ENCODE measurements around the gene SNX13. TPM values are rescaled to one million over a fixed set of nuclear protein-coding genes. Genes with fewer than 3 reads are reported as not detected.

SNX13 gene, protein sequence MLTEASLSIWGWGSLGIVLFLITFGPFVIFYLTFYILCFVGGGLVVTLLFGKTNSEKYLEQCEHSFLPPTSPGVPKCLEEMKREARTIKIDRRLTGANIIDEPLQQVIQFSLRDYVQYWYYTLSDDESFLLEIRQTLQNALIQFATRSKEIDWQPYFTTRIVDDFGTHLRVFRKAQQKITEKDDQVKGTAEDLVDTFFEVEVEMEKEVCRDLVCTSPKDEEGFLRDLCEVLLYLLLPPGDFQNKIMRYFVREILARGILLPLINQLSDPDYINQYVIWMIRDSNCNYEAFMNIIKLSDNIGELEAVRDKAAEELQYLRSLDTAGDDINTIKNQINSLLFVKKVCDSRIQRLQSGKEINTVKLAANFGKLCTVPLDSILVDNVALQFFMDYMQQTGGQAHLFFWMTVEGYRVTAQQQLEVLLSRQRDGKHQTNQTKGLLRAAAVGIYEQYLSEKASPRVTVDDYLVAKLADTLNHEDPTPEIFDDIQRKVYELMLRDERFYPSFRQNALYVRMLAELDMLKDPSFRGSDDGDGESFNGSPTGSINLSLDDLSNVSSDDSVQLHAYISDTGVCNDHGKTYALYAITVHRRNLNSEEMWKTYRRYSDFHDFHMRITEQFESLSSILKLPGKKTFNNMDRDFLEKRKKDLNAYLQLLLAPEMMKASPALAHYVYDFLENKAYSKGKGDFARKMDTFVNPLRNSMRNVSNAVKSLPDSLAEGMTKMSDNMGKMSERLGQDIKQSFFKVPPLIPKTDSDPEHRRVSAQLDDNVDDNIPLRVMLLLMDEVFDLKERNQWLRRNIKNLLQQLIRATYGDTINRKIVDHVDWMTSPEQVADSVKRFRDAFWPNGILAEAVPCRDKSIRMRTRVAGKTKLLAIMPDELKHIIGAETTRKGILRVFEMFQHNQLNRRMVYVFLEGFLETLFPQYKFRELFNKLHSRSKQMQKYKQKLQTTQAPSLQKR
- polyA plus RNA-seq (2013): 29.8 and 31.6 TPM in 2 replicates

GRCh38 chr7:17940302-17940883 lies at the start of gene SNX13:
Gene SNX13, minus strand, starts transcription at chr7:17940494. Its CDS starts 199 bp downstream, at chr7:17940295.
- peaks cover 13% of the 10 kb centered on the region for H3K79me1 ChIP-seq (ENCODE audit: low read length)
- peak within 1 kb of the TSS; percentile 97 for H3K4me2 ChIP-seq (ENCODE audit: low read length)
- peak within 1 kb of the TSS; percentile 95 for H2AFZ ChIP-seq (ENCODE audit: insufficient read depth, low read length, poor library complexity)
- H4K12ac ChIP-seq (ENCODE audit: low read depth, low read length): peak within 1 kb of the TSS; percentile 88
- peak within 1 kb of the TSS; percentile 97 for H3K14ac ChIP-seq (ENCODE audit: low read length)
- H3K23ac ChIP-seq (ENCODE audit: low read length): no peak within 1 kb of the TSS
- H4K8ac ChIP-seq (ENCODE audit: low read depth, low read length): peak within 1 kb of the TSS; percentile 96
- H3K4me3 ChIP-seq (ENCODE audit: low read depth, low read length): peak within 1 kb of the TSS; percentile 93
- peak within 1 kb of the TSS; percentile 67 for H2BK12ac ChIP-seq (ENCODE audit: low read length)
- peaks cover 9% of the 10 kb centered on the region for H3K79me2 ChIP-seq (ENCODE audit: control insufficient read depth, insufficient read depth, low read length, poor library complexity)
- H3K4me1 ChIP-seq (ENCODE audit: control insufficient read depth in 1 of 2, insufficient read depth in 2 of 2, low read length in 2 of 2): peaks cover 0 to 2% of the 10 kb centered on the region in 2 experiments
- DNase-seq: peak; percentile 93 to 96
- H3K27ac ChIP-seq (ENCODE audit: low read depth, low read length): peak within 1 kb of the TSS; percentile 92
- no peaks in the 10 kb centered on the region for H3K36me3 ChIP-seq (ENCODE audit: control insufficient read depth in 1 of 2, insufficient read depth in 2 of 2, low read length in 2 of 2)
- H2BK120ac ChIP-seq (ENCODE audit: insufficient read depth, low read length, poor library complexity): peak within 1 kb of the TSS; percentile 85
- peak within 1 kb of the TSS; percentile 92 for H4K91ac ChIP-seq (ENCODE audit: low read depth, low read length)
- no peaks in the 10 kb centered on the region for H3K27me3 ChIP-seq (ENCODE audit: insufficient read depth, low read length)
- peak within 1 kb of the TSS; percentile 94 for H3K9ac ChIP-seq (ENCODE audit: low read length)
- H2AK5ac ChIP-seq (ENCODE audit: low read length): peak within 1 kb of the TSS; percentile 89
- no CpG with 5 or more reads among the region's 66 CpGs for WGBS (ENCODE audit: extremely low coverage, insufficient coverage, insufficient read length)
- H3K18ac ChIP-seq (ENCODE audit: low read length): peak within 1 kb of the TSS; percentile 97
- H3K9me3 ChIP-seq (ENCODE audit: insufficient read depth, low read depth, low read length): no peaks in the 10 kb centered on the region
- peak within 1 kb of the TSS; percentile 95 for H2BK5ac ChIP-seq (ENCODE audit: low read depth, low read length, poor library complexity)
- peak within 1 kb of the TSS; percentile 95 for H3K4ac ChIP-seq (ENCODE audit: low read depth, low read length)

- H4K91ac ChIP-seq (ENCODE audit: low read depth, low read length): no peak overlapping the region
- no peak overlapping the region for H3K18ac ChIP-seq (ENCODE audit: low read length)
- H3K27ac ChIP-seq (ENCODE audit: low read depth, low read length): no peak overlapping the region
- no CpG with 5 or more reads among the region's 5 CpGs for WGBS (ENCODE audit: extremely low coverage, insufficient coverage, insufficient read length)
- no peak overlapping the region for H4K8ac ChIP-seq (ENCODE audit: low read depth, low read length)
- no peaks in the 10 kb centered on the region for H3K27me3 ChIP-seq (ENCODE audit: insufficient read depth, low read length)
- peak; percentile 34 to 77 for DNase-seq
- H3K79me2 ChIP-seq (ENCODE audit: control insufficient read depth, insufficient read depth, low read length, poor library complexity): no peaks in the 10 kb centered on the region
- H3K9ac ChIP-seq (ENCODE audit: low read length): no peak overlapping the region
- H4K12ac ChIP-seq (ENCODE audit: low read depth, low read length): no peak overlapping the region
- H3K14ac ChIP-seq (ENCODE audit: low read length): no peak overlapping the region
- no peak overlapping the region for H2AFZ ChIP-seq (ENCODE audit: insufficient read depth, low read length, poor library complexity)
- no peak overlapping the region for H2BK12ac ChIP-seq (ENCODE audit: low read length)
- H3K36me3 ChIP-seq (ENCODE audit: control insufficient read depth in 1 of 2, insufficient read depth in 2 of 2, low read length in 2 of 2): no peaks in the 10 kb centered on the region
- H3K4ac ChIP-seq (ENCODE audit: low read depth, low read length): no peak overlapping the region
- H3K4me2 ChIP-seq (ENCODE audit: low read length): no peak overlapping the region
- no peak overlapping the region for H2AK5ac ChIP-seq (ENCODE audit: low read length)
- H3K9me3 ChIP-seq (ENCODE audit: insufficient read depth, low read depth, low read length): peaks cover 2% of the 10 kb centered on the region
- H3K23ac ChIP-seq (ENCODE audit: low read length): no peak overlapping the region
- no peak overlapping the region for H2BK5ac ChIP-seq (ENCODE audit: low read depth, low read length, poor library complexity)
- no peaks in the 10 kb centered on the region for H3K79me1 ChIP-seq (ENCODE audit: low read length)
- H2BK120ac ChIP-seq (ENCODE audit: insufficient read depth, low read length, poor library complexity): no peak overlapping the region
- peaks cover 0 to 3% of the 10 kb centered on the region in 2 experiments for H3K4me1 ChIP-seq (ENCODE audit: control insufficient read depth in 1 of 2, insufficient read depth in 2 of 2, low read length in 2 of 2)
- H3K4me3 ChIP-seq (ENCODE audit: low read depth, low read length): no peak overlapping the region
Measured at GRCh38 chr7:17989546-17989945, 49.3 kb upstream of the SNX13 start.

DNA sequence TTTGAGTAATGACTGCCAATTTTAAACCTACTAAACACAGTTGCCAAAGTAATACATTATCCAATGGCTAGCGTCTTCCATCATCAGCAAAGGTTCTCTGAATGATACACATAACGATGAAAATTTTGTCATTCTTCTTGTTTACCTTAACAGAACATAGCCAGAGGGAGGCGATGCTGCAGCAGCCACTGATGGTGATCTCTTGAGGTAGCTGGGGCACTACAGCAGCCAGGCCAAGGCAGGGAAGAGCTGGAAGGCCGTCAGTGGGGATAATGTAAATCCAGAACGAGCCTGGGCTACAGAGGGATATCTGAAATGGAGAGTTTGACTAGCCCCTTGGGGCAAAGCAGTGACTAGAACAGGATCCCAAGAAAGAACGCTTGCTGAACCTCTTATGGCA lies 48.6 kb upstream of the SNX13 start:
- Histone ChIP-seq H3K4ac (ENCODE audit: low read depth, low read length) (no peak overlapping the region), H3K4me1 (ENCODE audit: control insufficient read depth in 1 of 2, insufficient read depth in 2 of 2, low read length in 2 of 2) (peaks cover 0 to 3% of the 10 kb centered on the region in 2 experiments), H3K79me2 (ENCODE audit: control insufficient read depth, insufficient read depth, low read length, poor library complexity) (no peaks in the 10 kb centered on the region), H3K79me1 (ENCODE audit: low read length) (no peaks in the 10 kb centered on the region), H3K4me2 (ENCODE audit: low read length) (no peak overlapping the region), H4K91ac (ENCODE audit: low read depth, low read length) (no peak overlapping the region), H2AFZ (ENCODE audit: insufficient read depth, low read length, poor library complexity) (no peak overlapping the region), H2AK5ac (ENCODE audit: low read length) (no peak overlapping the region), H3K27me3 (ENCODE audit: insufficient read depth, low read length) (no peaks in the 10 kb centered on the region), H3K14ac (ENCODE audit: low read length) (no peak overlapping the region), H3K36me3 (ENCODE audit: control insufficient read depth in 1 of 2, insufficient read depth in 2 of 2, low read length in 2 of 2) (no peaks in the 10 kb centered on the region), H4K12ac (ENCODE audit: low read depth, low read length) (no peak overlapping the region), H3K9ac (ENCODE audit: low read length) (peak overlapping the region; percentile 69), H4K8ac (ENCODE audit: low read depth, low read length) (no peak overlapping the region), H2BK120ac (ENCODE audit: insufficient read depth, low read length, poor library complexity) (no peak overlapping the region), H3K9me3 (ENCODE audit: insufficient read depth, low read depth, low read length) (peaks cover 2% of the 10 kb centered on the region), H2BK5ac (ENCODE audit: low read depth, low read length, poor library complexity) (no peak overlapping the region), H3K27ac (ENCODE audit: low read depth, low read length) (no peak overlapping the region), H2BK12ac (ENCODE audit: low read length) (no peak overlapping the region), H3K18ac (ENCODE audit: low read length) (no peak overlapping the region), H3K4me3 (ENCODE audit: low read depth, low read length) (no peak overlapping the region), H3K23ac (ENCODE audit: low read length) (no peak overlapping the region)
- no CpG with 5 or more reads among the region's 6 CpGs for WGBS (ENCODE audit: extremely low coverage, insufficient coverage, insufficient read length)
- DNase-seq: no peak

DNA sequence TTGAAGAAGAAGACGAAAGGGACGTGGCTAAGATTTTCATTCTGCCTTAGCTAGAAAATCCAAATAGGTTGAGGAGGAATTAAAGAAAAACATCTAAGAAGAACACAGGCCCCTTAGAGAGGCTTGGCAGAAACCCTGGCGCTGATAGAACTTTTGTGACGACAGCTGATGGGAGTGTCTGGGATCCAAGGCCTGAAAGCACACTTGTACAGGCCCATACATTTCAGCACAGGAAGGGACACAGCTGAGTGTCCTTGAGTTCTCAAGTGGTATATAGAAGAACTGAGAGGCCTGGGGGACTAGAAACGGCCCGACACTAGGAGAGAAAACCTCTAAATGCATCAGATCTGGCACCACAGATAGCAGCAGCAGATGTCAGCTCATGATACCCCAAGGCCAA lies 47.8 kb upstream of the SNX13 start:
- Histone ChIP-seq H3K4me2 (ENCODE audit: low read length) (no peak overlapping the region), H4K91ac (ENCODE audit: low read depth, low read length) (no peak overlapping the region), H2BK120ac (ENCODE audit: insufficient read depth, low read length, poor library complexity) (no peak overlapping the region), H3K14ac (ENCODE audit: low read length) (no peak overlapping the region), H3K27me3 (ENCODE audit: insufficient read depth, low read length) (no peaks in the 10 kb centered on the region), H3K79me2 (ENCODE audit: control insufficient read depth, insufficient read depth, low read length, poor library complexity) (no peaks in the 10 kb centered on the region), H4K12ac (ENCODE audit: low read depth, low read length) (no peak overlapping the region), H3K36me3 (ENCODE audit: control insufficient read depth in 1 of 2, insufficient read depth in 2 of 2, low read length in 2 of 2) (no peaks in the 10 kb centered on the region), H3K9ac (ENCODE audit: low read length) (no peak overlapping the region), H3K18ac (ENCODE audit: low read length) (no peak overlapping the region), H3K9me3 (ENCODE audit: insufficient read depth, low read depth, low read length) (peaks cover 2% of the 10 kb centered on the region), H2AFZ (ENCODE audit: insufficient read depth, low read length, poor library complexity) (no peak overlapping the region), H3K4me3 (ENCODE audit: low read depth, low read length) (no peak overlapping the region), H3K79me1 (ENCODE audit: low read length) (no peaks in the 10 kb centered on the region), H4K8ac (ENCODE audit: low read depth, low read length) (no peak overlapping the region), H3K23ac (ENCODE audit: low read length) (no peak overlapping the region), H3K4ac (ENCODE audit: low read depth, low read length) (no peak overlapping the region), H2BK12ac (ENCODE audit: low read length) (no peak overlapping the region), H3K4me1 (ENCODE audit: control insufficient read depth in 1 of 2, insufficient read depth in 2 of 2, low read length in 2 of 2) (peaks cover 0 to 3% of the 10 kb centered on the region in 2 experiments), H2BK5ac (ENCODE audit: low read depth, low read length, poor library complexity) (no peak overlapping the region), H3K27ac (ENCODE audit: low read depth, low read length) (no peak overlapping the region), H2AK5ac (ENCODE audit: low read length) (no peak overlapping the region)
- WGBS (ENCODE audit: extremely low coverage, insufficient coverage, insufficient read length): no CpG with 5 or more reads among the region's 6 CpGs
- DNase-seq: no peak

All from trophoblast cell (in vitro differentiated cells and primary cell).